Measurements from ENCODE around the gene PPP1R11. TPM values are rescaled to one million over a fixed set of nuclear protein-coding genes. Genes with fewer than 3 reads are reported as not detected.
"Not testable (repeated sequence)": the region's sequence is repeated elsewhere in the genome, so short reads cannot be mapped to it uniquely, and the experiment has no call there.

Gene PPP1R11
- total RNA-seq, 1 donor from 2014 or later = 19.0 TPM

GRCh38 chr6:30112402-30112994 lies 45.5 kb downstream of the PPP1R11 start:
- TF ChIP-seq CTCF (IDR thresholded peaks at IDR 0.05; ENCODE audit: insufficient read depth, low read length, severe bottlenecking) = no peak
- H3K27me3 ChIP-seq (ENCODE audit: control insufficient read depth, insufficient read depth, low read length) = peaks cover 14% of the 10 kb centered on the region
- no peak for DNase-seq (ENCODE audit: low read depth)
- no peaks in the 10 kb centered on the region for H3K36me3 ChIP-seq (ENCODE audit: control insufficient read depth, insufficient read depth, low read length)
- H3K4me3 ChIP-seq (ENCODE audit: low read depth, low read length) = no peak overlapping the region
- FAIRE-seq = peak; percentile 68

GRCh38 chr6:30113003-30113759 lies 46.2 kb downstream of the PPP1R11 start, which contains the start of gene TRIM31:
Gene TRIM31, minus strand, starts transcription at chr6:30113090. Its CDS starts 285 bp downstream, at chr6:30112805.
- no peak for DNase-seq (ENCODE audit: low read depth)
- H3K4me3 ChIP-seq (ENCODE audit: low read depth, low read length) = no peak within 1 kb of the TSS
- peaks cover 14% of the 10 kb centered on the region for H3K27me3 ChIP-seq (ENCODE audit: control insufficient read depth, insufficient read depth, low read length)

GRCh38 chr6:30113841-30114240 lies 46.8 kb downstream of the PPP1R11 start:
- FAIRE-seq = no peak
- no peaks in the 10 kb centered on the region for H3K36me3 ChIP-seq (ENCODE audit: control insufficient read depth, insufficient read depth, low read length)
- no peak overlapping the region for H3K4me3 ChIP-seq (ENCODE audit: low read depth, low read length)
- peaks cover 14% of the 10 kb centered on the region for H3K27me3 ChIP-seq (ENCODE audit: control insufficient read depth, insufficient read depth, low read length)
- no peak for TF ChIP-seq CTCF (IDR thresholded peaks at IDR 0.05; ENCODE audit: insufficient read depth, low read length, severe bottlenecking)
- no peak for DNase-seq (ENCODE audit: low read depth)

More at GRCh38 chr6:30113003-30113759, 46.2 kb downstream of the PPP1R11 start, which contains the start of gene TRIM31:
- no peaks in the 10 kb centered on the region for H3K36me3 ChIP-seq (ENCODE audit: control insufficient read depth, insufficient read depth, low read length)
- TF ChIP-seq CTCF (IDR thresholded peaks at IDR 0.05; ENCODE audit: insufficient read depth, low read length, severe bottlenecking) = no peak
- no peak for FAIRE-seq

GRCh38 chr6:30116724-30117123 lies 49.7 kb downstream of the PPP1R11 start:
- no peak overlapping the region for H3K4me3 ChIP-seq (ENCODE audit: low read depth, low read length)
- TF ChIP-seq CTCF (IDR thresholded peaks at IDR 0.05; ENCODE audit: insufficient read depth, low read length, severe bottlenecking) = no peak
- no peaks in the 10 kb centered on the region for H3K36me3 ChIP-seq (ENCODE audit: control insufficient read depth, insufficient read depth, low read length)
- peaks cover 7% of the 10 kb centered on the region for H3K27me3 ChIP-seq (ENCODE audit: control insufficient read depth, insufficient read depth, low read length)
- DNase-seq (ENCODE audit: low read depth) (no peak), FAIRE-seq (no peak)

GRCh38 chr6:30118691-30119090 lies 51.7 kb downstream of the PPP1R11 start:
- DNase-seq (ENCODE audit: low read depth); H3K36me3 ChIP-seq (ENCODE audit: control insufficient read depth, insufficient read depth, low read length); FAIRE-seq; H3K4me3 ChIP-seq (ENCODE audit: low read depth, low read length); H3K27me3 ChIP-seq (ENCODE audit: control insufficient read depth, insufficient read depth, low read length): not testable (repeated sequence)

Other genes starting within 250 kb of the PPP1R11 start
- gene HLA-G, start 239.4 kb upstream of the PPP1R11 start, total RNA-seq = 4.9 and 13.2 TPM in 2 replicates
- gene HLA-A, start 124.7 kb upstream of the PPP1R11 start, total RNA-seq = 268 and 707 TPM in 2 replicates
- 49.0 and 62.1 TPM in 2 replicates for gene POLR1H, start 5.9 kb upstream of the PPP1R11 start, total RNA-seq
- 1.6 and 1.7 TPM in 2 replicates for gene RNF39, start 8.6 kb downstream of the PPP1R11 start, total RNA-seq
- gene TRIM31, start 45.9 kb downstream of the PPP1R11 start, total RNA-seq = 0.13 TPM in 1 of 2 replicates, not detected in the other
- gene TRIM40, start 68.9 kb downstream of the PPP1R11 start, total RNA-seq = not detected in 2 replicates
- not detected in 2 replicates for gene TRIM10, start 94.0 kb downstream of the PPP1R11 start, total RNA-seq
- not detected in 2 replicates for gene TRIM15, start 96.3 kb downstream of the PPP1R11 start, total RNA-seq
- 24.7 and 50.2 TPM in 2 replicates for gene TRIM26, start 146.2 kb downstream of the PPP1R11 start, total RNA-seq

Measured in bronchial epithelial cell (primary cell).